ENCODE results near the gene RPA3. TPM values are rescaled to one million over a fixed set of nuclear protein-coding genes. Genes with fewer than 3 reads are reported as not detected.

Gene RPA3
- total RNA-seq, 1 donor from 2014 or later: 39.6 TPM

DNA sequence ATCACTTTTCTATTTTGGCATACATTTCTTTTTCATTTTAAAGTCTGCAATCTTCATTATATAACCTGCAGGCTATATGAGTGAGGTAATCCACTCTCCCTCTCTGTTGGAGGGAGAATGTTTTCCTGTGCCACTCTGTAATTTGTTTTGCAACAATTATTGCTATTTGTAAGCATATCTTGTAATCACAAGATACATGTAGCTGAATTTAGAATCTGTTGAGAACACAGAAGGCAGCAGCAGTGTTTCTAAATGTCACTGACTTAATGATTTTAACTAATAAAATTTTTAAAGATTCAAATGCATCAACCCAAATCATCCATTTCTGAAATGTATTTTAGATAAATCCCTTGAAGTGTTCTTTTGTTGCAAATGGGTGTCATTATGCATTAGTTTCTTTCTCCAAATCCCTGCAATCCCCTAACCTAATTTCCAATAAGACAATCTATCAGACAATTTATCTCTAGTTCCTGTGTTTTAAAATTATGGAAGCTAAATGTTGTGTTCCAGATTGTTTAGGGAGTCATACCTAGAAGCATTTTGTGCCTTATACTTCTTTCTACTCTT is 97.7 kb downstream of the RPA3 start:
- H3K9me3 Mint-ChIP-seq (ENCODE audit: low read depth): peaks cover 2% of the 10 kb centered on the region
- H3K4me3 Mint-ChIP-seq (ENCODE audit: low read depth): no peak overlapping the region
- H3K27ac Mint-ChIP-seq: no peak overlapping the region
- no peak for DNase-seq (ENCODE audit: low spot score, unreplicated experiment)
- H3K27me3 Mint-ChIP-seq: no peaks in the 10 kb centered on the region
- peaks cover 2% of the 10 kb centered on the region for H3K4me1 Mint-ChIP-seq (ENCODE audit: low read depth)
- H3K36me3 Mint-ChIP-seq (ENCODE audit: insufficient read depth): no peaks in the 10 kb centered on the region
- no peak for TF ChIP-seq CTCF (IDR thresholded peaks at IDR 0.05; ENCODE audit: unreplicated experiment)

GRCh38 chr7:7620236-7620635 is 98.2 kb downstream of the RPA3 start:
- TF ChIP-seq CTCF (IDR thresholded peaks at IDR 0.05; ENCODE audit: unreplicated experiment): no peak

DNA sequence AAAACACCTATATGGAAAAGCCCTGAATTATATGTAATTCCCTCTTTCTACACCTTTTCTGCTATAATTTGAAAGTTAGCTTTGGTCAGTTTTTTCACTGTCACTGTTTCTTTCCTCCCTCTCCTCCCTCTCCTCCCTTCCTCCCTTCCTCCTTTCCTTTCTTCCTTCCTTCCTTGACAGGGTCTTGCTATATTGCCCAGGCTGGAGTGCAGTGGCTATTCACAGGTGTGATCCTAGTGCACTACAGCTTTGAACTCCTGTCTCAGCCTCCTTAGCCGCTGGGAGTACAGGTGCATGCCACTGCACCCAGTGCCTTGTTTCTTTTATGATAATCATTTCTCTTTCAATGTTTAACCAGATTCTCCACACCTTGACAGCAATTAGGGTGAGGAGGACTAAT is 100.0 kb downstream of the RPA3 start:
- H3K36me3 Mint-ChIP-seq (ENCODE audit: insufficient read depth): no peaks in the 10 kb centered on the region
- TF ChIP-seq CTCF (IDR thresholded peaks at IDR 0.05; ENCODE audit: unreplicated experiment): no peak
- H3K4me1 Mint-ChIP-seq (ENCODE audit: low read depth): peaks cover 6% of the 10 kb centered on the region
- no peak overlapping the region for H3K27ac Mint-ChIP-seq
- H3K27me3 Mint-ChIP-seq: no peaks in the 10 kb centered on the region
- H3K9me3 Mint-ChIP-seq (ENCODE audit: low read depth): no peaks in the 10 kb centered on the region
- no peak for DNase-seq (ENCODE audit: low spot score, unreplicated experiment)
- no peak overlapping the region for H3K4me3 Mint-ChIP-seq (ENCODE audit: low read depth)

More at GRCh38 chr7:7620236-7620635, 98.2 kb downstream of the RPA3 start:
- DNase-seq (ENCODE audit: low spot score, unreplicated experiment): no peak
- Mint-ChIP-seq H3K4me1 (ENCODE audit: low read depth) (peaks cover 6% of the 10 kb centered on the region), H3K27ac (no peak overlapping the region), H3K36me3 (ENCODE audit: insufficient read depth) (no peaks in the 10 kb centered on the region), H3K4me3 (ENCODE audit: low read depth) (no peak overlapping the region), H3K27me3 (no peaks in the 10 kb centered on the region), H3K9me3 (ENCODE audit: low read depth) (no peaks in the 10 kb centered on the region)

DNA sequence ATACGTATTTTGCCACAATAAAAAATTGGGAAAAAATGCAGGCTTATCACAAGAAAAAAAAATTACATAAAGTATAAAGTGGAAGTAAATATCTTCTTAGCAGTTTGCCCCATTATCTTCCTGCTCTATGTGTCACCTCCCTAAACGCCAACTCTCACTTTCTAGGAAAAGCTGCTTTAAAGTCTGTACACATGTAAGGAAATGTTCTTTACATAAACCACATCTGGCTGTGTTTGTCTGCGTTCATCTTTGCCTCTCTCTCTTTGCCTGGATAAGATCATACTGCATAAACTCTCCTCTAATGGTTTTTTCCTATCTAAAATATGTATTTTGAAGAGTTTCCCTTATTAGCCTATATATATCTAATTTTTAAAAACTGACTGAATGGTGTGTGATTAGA is 100.9 kb downstream of the RPA3 start:
- DNase-seq (ENCODE audit: low spot score, unreplicated experiment): no peak
- no peak for TF ChIP-seq CTCF (IDR thresholded peaks at IDR 0.05; ENCODE audit: unreplicated experiment)
- H3K36me3 Mint-ChIP-seq (ENCODE audit: insufficient read depth): no peaks in the 10 kb centered on the region
- no peak overlapping the region for H3K4me3 Mint-ChIP-seq (ENCODE audit: low read depth)
- H3K27ac Mint-ChIP-seq: no peak overlapping the region
- H3K9me3 Mint-ChIP-seq (ENCODE audit: low read depth): no peaks in the 10 kb centered on the region
- H3K27me3 Mint-ChIP-seq: no peaks in the 10 kb centered on the region
- H3K4me1 Mint-ChIP-seq (ENCODE audit: low read depth): peaks cover 6% of the 10 kb centered on the region

GRCh38 chr7:7614018-7614741 is 104.2 kb downstream of the RPA3 start:
- peaks cover 1% of the 10 kb centered on the region for H3K36me3 Mint-ChIP-seq (ENCODE audit: insufficient read depth)
- no peak for TF ChIP-seq CTCF (IDR thresholded peaks at IDR 0.05; ENCODE audit: unreplicated experiment)
- no peak overlapping the region for H3K27ac Mint-ChIP-seq

More at GRCh38 chr7:7614018-7614741, 104.2 kb downstream of the RPA3 start:
- H3K4me1 Mint-ChIP-seq (ENCODE audit: low read depth): peaks cover 6% of the 10 kb centered on the region
- no peak for DNase-seq (ENCODE audit: low spot score, unreplicated experiment)
- H3K4me3 Mint-ChIP-seq (ENCODE audit: low read depth): no peak overlapping the region
- no peaks in the 10 kb centered on the region for H3K9me3 Mint-ChIP-seq (ENCODE audit: low read depth)
- no peaks in the 10 kb centered on the region for H3K27me3 Mint-ChIP-seq
